CD8-positive, alpha-beta memory T cell (primary cell): ENCODE measurements around the gene AK6. TPM values are rescaled to one million over a fixed set of nuclear protein-coding genes. Genes with fewer than 3 reads are reported as not detected.

Source experiments
- CTCF ChIA-PET: fragments of 350-600 bp; sonication (Branson Sonifier 250); formaldehyde crosslinking; loops from one replicate; lab custom pipeline; 2021; ENCODE audit warnings: antibody characterized with exemption; lab: Charles Lee
- POLR2A ChIA-PET: fragments of 350-600 bp; sonication (Branson Sonifier 250); formaldehyde crosslinking; loops from one replicate; lab custom pipeline; 2021; ENCODE audit warnings: antibody characterized with exemption; lab: Charles Lee
- DNase-seq, 5 donors: peaks; one replicate each; pipeline versions ENCODE4 v3.0.0 to v3.0.0-alpha.2; 2020 to 2022; ENCODE audit warnings: mixed read lengths in 1 of 5
- H3K27ac ChIP-seq: one replicate; pipeline ENCODE4 v1.7.0; 2013; ENCODE audit warnings: low read depth, mild to moderate bottlenecking, low read length, moderate library complexity
- H3K27me3 ChIP-seq: 2 replicates; pipeline ENCODE4 v1.7.0; 2013; ENCODE audit warnings: low read length, mild to moderate bottlenecking; ENCODE audit not compliant: insufficient read depth, poor library complexity, severe bottlenecking
- H3K36me3 ChIP-seq: 2 replicates; pipeline ENCODE4 v1.7.0; 2013; ENCODE audit warnings: mild to moderate bottlenecking, low read length, moderate library complexity; ENCODE audit not compliant: insufficient read depth
- H3K4me1 ChIP-seq: 2 replicates; pipeline ENCODE4 v1.7.0; 2013; ENCODE audit warnings: mild to moderate bottlenecking, low read length, moderate library complexity; ENCODE audit not compliant: insufficient read depth
- H3K4me3 ChIP-seq: 2 replicates; pipeline ENCODE4 v1.7.0; 2013; ENCODE audit warnings: mild to moderate bottlenecking, low read length
- H3K9me3 ChIP-seq: 2 replicates; pipeline ENCODE4 v1.7.0; 2013; ENCODE audit warnings: mild to moderate bottlenecking, low read length
- H3K27ac Mint-ChIP-seq, 8 donors: one replicate each; pipeline ENCODE4 v1.8.0; 2020 to 2021; ENCODE audit warnings: mixed read lengths in 8 of 8, mild to moderate bottlenecking in 6 of 8, inconsistent platforms in 3 of 8, moderate library complexity in 3 of 8
- H3K27me3 Mint-ChIP-seq, 2 donors: one replicate each; pipeline ENCODE4 v1.8.0; 2020 to 2021; ENCODE audit warnings: mixed read lengths in 2 of 2, mild to moderate bottlenecking in 1 of 2, moderate library complexity in 1 of 2
- H3K36me3 Mint-ChIP-seq, 3 donors: one replicate each; pipeline ENCODE4 v1.8.0; 2020 to 2021; ENCODE audit warnings: mixed read lengths in 3 of 3, inconsistent platforms in 1 of 3, mild to moderate bottlenecking in 1 of 3
- H3K4me1 Mint-ChIP-seq, 3 donors: one replicate each; pipeline ENCODE4 v1.8.0; 2020 to 2021; ENCODE audit warnings: mixed read lengths in 3 of 3, inconsistent platforms in 1 of 3, mild to moderate bottlenecking in 1 of 3
- H3K4me3 Mint-ChIP-seq, 7 donors: one replicate each; pipeline ENCODE4 v1.8.0; 2020 to 2021; ENCODE audit warnings: mixed read lengths in 7 of 7, mild to moderate bottlenecking in 6 of 7, moderate library complexity in 4 of 7, inconsistent platforms in 2 of 7
- H3K9me3 Mint-ChIP-seq, 5 donors: one replicate each; pipeline ENCODE4 v1.8.0; 2020 to 2022; ENCODE audit warnings: mixed read lengths in 5 of 5, mild to moderate bottlenecking in 3 of 5, moderate library complexity in 2 of 5, inconsistent platforms in 1 of 5
- polyA plus RNA-seq: library from polyadenylated mRNA; unstranded; fragments of 300-500 nt; fragmentation: Illumina TruSeq; gene quantifications from one replicate; pipeline ENCODE4 v1.2.3, GENCODE V29; 2021
- total RNA-seq, 2 experiments: library from RNA; stranded (reverse); gene quantifications; one replicate each; pipeline ENCODE4 v1.2.3, GENCODE V29; 2021

Gene AK6
- total RNA-seq (100 to 1,000 TPM; 104 to 108 TPM), polyA plus RNA-seq (90.9 TPM)

GRCh38 chr5:69369340-69370121 is at the start of gene AK6, which contains the start of the genes RAD17 and TAF9:
TSS of gene AK6 (minus strand) at chr5:69369520. CDS start at chr5:69369490, 30 bp downstream.
TSS of gene RAD17 (plus strand) at chr5:69369818. CDS start at chr5:69372209, 2,391 bp downstream.
TSS of gene TAF9 (minus strand) at chr5:69369520. CDS start at chr5:69365737, 3,783 bp downstream.
- peaks cover 24% of the 10 kb centered on the region for H3K4me1 ChIP-seq
- peaks cover 3 to 43% (median 8%) of the 10 kb centered on the region in 3 donors for H3K36me3 Mint-ChIP-seq
- CTCF ChIA-PET = interaction anchor here (0.9 to 1.2 kb wide), 3 partner anchors 11 to 276 kb away, joined by 3 to 8 read pairs (median 3); partner anchors contain the start of genes CDK7 and SLC30A5
- no peaks in the 10 kb centered on the region for H3K27me3 Mint-ChIP-seq
- peak within 1 kb of the TSS; percentile 70 for H3K4me3 ChIP-seq
- DNase-seq = peak; percentile 88 to 98 (median 93)
- peaks cover 0 to 2% (median 0%) of the 10 kb centered on the region in 5 donors for H3K9me3 Mint-ChIP-seq
- H3K27me3 ChIP-seq = no peaks in the 10 kb centered on the region
- peak within 1 kb of the TSS; percentile 91 to 98 (median 95) for H3K4me3 Mint-ChIP-seq
- no peaks in the 10 kb centered on the region for H3K9me3 ChIP-seq
- POLR2A ChIA-PET = interaction anchor here (0.5 to 1.9 kb wide), 4 partner anchors 37 to 276 kb away, joined by 3 to 5 read pairs (median 4); partner anchors contain the start of genes CCDC125, CDK7 and SLC30A5
- H3K27ac ChIP-seq = peak within 1 kb of the TSS; percentile 99
- H3K4me1 Mint-ChIP-seq = peaks cover 35 to 63% (median 62%) of the 10 kb centered on the region in 3 donors
- H3K27ac Mint-ChIP-seq = peak within 1 kb of the TSS; percentile 98 to 100 (median 99)
- peaks cover 14% of the 10 kb centered on the region for H3K36me3 ChIP-seq

GRCh38 chr5:69418554-69418953 is 49.2 kb upstream of the AK6 start:
- no peak overlapping the region for H3K4me3 Mint-ChIP-seq
- Histone ChIP-seq H3K27ac (no peak overlapping the region), H3K9me3 (no peaks in the 10 kb centered on the region), H3K36me3 (no peaks in the 10 kb centered on the region), H3K4me1 (no peaks in the 10 kb centered on the region), H3K4me3 (no peak overlapping the region), H3K27me3 (no peaks in the 10 kb centered on the region)
- H3K27ac Mint-ChIP-seq = no peak overlapping the region
- peaks cover 7 to 13% (median 11%) of the 10 kb centered on the region in 3 donors for H3K4me1 Mint-ChIP-seq
- POLR2A ChIA-PET = no interaction called here
- DNase-seq = no peak
- CTCF ChIA-PET = no interaction called here
- no peaks in the 10 kb centered on the region for H3K27me3 Mint-ChIP-seq
- peaks cover 0 to 5% (median 0%) of the 10 kb centered on the region in 5 donors for H3K9me3 Mint-ChIP-seq
- H3K36me3 Mint-ChIP-seq = peaks cover 1 to 7% (median 4%) of the 10 kb centered on the region in 3 donors

- Histone ChIP-seq H3K36me3 (no peaks in the 10 kb centered on the region), H3K4me3 (no peak overlapping the region), H3K4me1 (no peaks in the 10 kb centered on the region), H3K27ac (no peak overlapping the region), H3K27me3 (no peaks in the 10 kb centered on the region), H3K9me3 (no peaks in the 10 kb centered on the region)
- H3K4me1 Mint-ChIP-seq = peaks cover 7 to 13% (median 11%) of the 10 kb centered on the region in 3 donors
- POLR2A ChIA-PET = interaction anchor here (0.6 kb wide), 1 partner anchor 1153 kb away, joined by 4 read pairs; no protein-coding TSS in a partner anchor
- no peaks in the 10 kb centered on the region for H3K9me3 Mint-ChIP-seq
- H3K4me3 Mint-ChIP-seq = peak overlapping the region in 2 of 7 donors; percentile 61 to 83
- no peak for DNase-seq
- H3K36me3 Mint-ChIP-seq = peaks cover 0 to 11% (median 2%) of the 10 kb centered on the region in 3 donors
- no peaks in the 10 kb centered on the region for H3K27me3 Mint-ChIP-seq
- no peak overlapping the region for H3K27ac Mint-ChIP-seq
- CTCF ChIA-PET = interaction anchor here (0.5 kb wide), 1 partner anchor 9 kb away, joined by 3 read pairs; no protein-coding TSS in a partner anchor
Measured at GRCh38 chr5:69416699-69417098, 47.4 kb upstream of the AK6 start.

- ChIA-PET POLR2A (interaction anchor here (0.6 kb wide), 1 partner anchor 1153 kb away, joined by 4 read pairs; no protein-coding TSS in a partner anchor), CTCF (no interaction called here)
- peak overlapping the region in 1 of 8 donors; percentile 43 for H3K27ac Mint-ChIP-seq
- no peaks in the 10 kb centered on the region for H3K27me3 Mint-ChIP-seq
- no peak overlapping the region for H3K4me3 ChIP-seq
- H3K4me3 Mint-ChIP-seq = peak overlapping the region in 6 of 7 donors; percentile 61 to 83 (median 70)
- H3K27ac ChIP-seq = no peak overlapping the region
- H3K4me1 Mint-ChIP-seq = peaks cover 7 to 13% (median 11%) of the 10 kb centered on the region in 3 donors
- H3K27me3 ChIP-seq = no peaks in the 10 kb centered on the region
- peaks cover 0 to 16% (median 6%) of the 10 kb centered on the region in 3 donors for H3K36me3 Mint-ChIP-seq
- DNase-seq = no peak
- no peaks in the 10 kb centered on the region for H3K4me1 ChIP-seq
- H3K9me3 ChIP-seq = no peaks in the 10 kb centered on the region
- H3K9me3 Mint-ChIP-seq = no peaks in the 10 kb centered on the region
- no peaks in the 10 kb centered on the region for H3K36me3 ChIP-seq
Measured at GRCh38 chr5:69416180-69416579, 46.9 kb upstream of the AK6 start.

- ChIA-PET CTCF (no interaction called here), POLR2A (no interaction called here)
- H3K36me3 Mint-ChIP-seq = peaks cover 0 to 21% (median 6%) of the 10 kb centered on the region in 3 donors
- Histone ChIP-seq H3K4me1 (no peaks in the 10 kb centered on the region), H3K36me3 (no peaks in the 10 kb centered on the region), H3K4me3 (peak overlapping the region; percentile 45), H3K27me3 (no peaks in the 10 kb centered on the region), H3K27ac (peak overlapping the region; percentile 16), H3K9me3 (no peaks in the 10 kb centered on the region)
- H3K4me3 Mint-ChIP-seq = peak overlapping the region; percentile 57 to 88 (median 73)
- H3K27me3 Mint-ChIP-seq = no peaks in the 10 kb centered on the region
- peaks cover 7 to 13% (median 11%) of the 10 kb centered on the region in 3 donors for H3K4me1 Mint-ChIP-seq
- no peaks in the 10 kb centered on the region for H3K9me3 Mint-ChIP-seq
- no peak for DNase-seq
- peak overlapping the region in 2 of 8 donors; percentile 12 to 22 for H3K27ac Mint-ChIP-seq
Measured at GRCh38 chr5:69415584-69415958, 46.3 kb upstream of the AK6 start.

GRCh38 chr5:69414885-69415583 is 45.7 kb upstream of the AK6 start, which contains the start of gene MARVELD2:
TSS of gene MARVELD2 (plus strand) at chr5:69415116. CDS start at chr5:69419386, 4,270 bp downstream.
- Histone ChIP-seq H3K27ac (peak within 1 kb of the TSS; percentile 16), H3K4me1 (no peaks in the 10 kb centered on the region), H3K4me3 (peak within 1 kb of the TSS; percentile 45), H3K36me3 (no peaks in the 10 kb centered on the region), H3K9me3 (no peaks in the 10 kb centered on the region), H3K27me3 (no peaks in the 10 kb centered on the region)
- Mint-ChIP-seq H3K27ac (peak within 1 kb of the TSS; percentile 14 to 91 (median 45)), H3K36me3 (peaks cover 0 to 26% (median 6%) of the 10 kb centered on the region in 3 donors), H3K27me3 (no peaks in the 10 kb centered on the region), H3K9me3 (no peaks in the 10 kb centered on the region), H3K4me1 (peaks cover 7 to 13% (median 11%) of the 10 kb centered on the region in 3 donors), H3K4me3 (peak within 1 kb of the TSS; percentile 57 to 88 (median 74))
- DNase-seq = peak; percentile 13 to 60 (median 28)
- CTCF ChIA-PET = no interaction called here
- POLR2A ChIA-PET = no interaction called here

- peaks cover 0 to 1% of the 10 kb centered on the region in 2 donors for H3K27me3 Mint-ChIP-seq
- peaks cover 0 to 3% (median 0%) of the 10 kb centered on the region in 5 donors for H3K9me3 Mint-ChIP-seq
- CTCF ChIA-PET = interaction anchor here (1.1 kb wide), 1 partner anchor 40 kb away, joined by 3 read pairs; no protein-coding TSS in a partner anchor
- POLR2A ChIA-PET = no interaction called here
- no peaks in the 10 kb centered on the region for H3K9me3 ChIP-seq
- H3K4me1 ChIP-seq = no peaks in the 10 kb centered on the region
- peaks cover 21 to 52% (median 25%) of the 10 kb centered on the region in 3 donors for H3K36me3 Mint-ChIP-seq
- peak overlapping the region in 2 of 8 donors; percentile 17 to 59 for H3K27ac Mint-ChIP-seq
- no peak overlapping the region for H3K27ac ChIP-seq
- no peaks in the 10 kb centered on the region for H3K27me3 ChIP-seq
- no peak overlapping the region for H3K4me3 ChIP-seq
- no peak overlapping the region for H3K4me3 Mint-ChIP-seq
- no peaks in the 10 kb centered on the region for H3K4me1 Mint-ChIP-seq
- DNase-seq = no peak
- peaks cover 7% of the 10 kb centered on the region for H3K36me3 ChIP-seq
Measured at GRCh38 chr5:69404659-69405330, 35.5 kb upstream of the AK6 start.
